ACC112 (cell line): ENCODE results near the gene STX2.
"Not testable (repeated sequence)": the region's sequence is repeated elsewhere in the genome, so short reads cannot be mapped to it uniquely, and the experiment has no call there.

Experiments used
- H2AFZ ChIP-seq: fragments of 200-600 bp; sonication (generic); one replicate; pipeline ENCODE4 v1.6.0; 2017; ENCODE audit warnings: antibody characterized with exemption, low read length; ENCODE audit not compliant: unreplicated experiment
- H3K27ac ChIP-seq: fragments of 200-600 bp; sonication (generic); 2 replicates; pipeline ENCODE4 v1.5.1; 2014; ENCODE audit warnings: low read depth, mild to moderate bottlenecking, antibody characterized with exemption, low read length, moderate library complexity
- H3K27me3 ChIP-seq: fragments of 200-600 bp; sonication (generic); 2 replicates; pipeline ENCODE4 v1.6.1; 2014; ENCODE audit warnings: mild to moderate bottlenecking, antibody characterized with exemption, low read length, moderate library complexity, mixed read lengths; ENCODE audit not compliant: insufficient read depth
- H3K36me3 ChIP-seq: fragments of 200-600 bp; sonication (generic); 2 replicates; pipeline ENCODE4 v1.6.1; 2016; ENCODE audit warnings: mild to moderate bottlenecking, antibody characterized with exemption, low read length, moderate library complexity, mixed read lengths; ENCODE audit not compliant: insufficient read depth
- H3K4me1 ChIP-seq: fragments of 200-600 bp; sonication (generic); one replicate; pipeline ENCODE4 v1.6.1; 2016; ENCODE audit warnings: low read length, mixed read lengths; ENCODE audit not compliant: insufficient read depth, unreplicated experiment, control insufficient read depth
- H3K4me3 ChIP-seq: fragments of 200-600 bp; sonication (generic); 2 replicates; pipeline ENCODE4 v1.5.1; 2014; ENCODE audit warnings: mild to moderate bottlenecking, low read depth, low read length
- H3K79me2 ChIP-seq: fragments of 200-600 bp; sonication (generic); one replicate; pipeline ENCODE4 v1.6.0; 2016; ENCODE audit warnings: low read length; ENCODE audit not compliant: control insufficient read depth, unreplicated experiment, insufficient read depth

The STX2 gene

GRCh38 chr12:130782245-130782644 is 56.8 kb downstream of the STX2 start:
- H3K79me2 ChIP-seq, H3K36me3 ChIP-seq, H2AFZ ChIP-seq, H3K27me3 ChIP-seq, H3K4me3 ChIP-seq, H3K27ac ChIP-seq, H3K4me1 ChIP-seq: not testable (repeated sequence)

GRCh38 chr12:130780880-130781575 is 58.0 kb downstream of the STX2 start:
- H3K36me3 ChIP-seq: peaks cover 5% of the 10 kb centered on the region; the same call in 1 of the 2 replicates
- no peak overlapping the region for H3K27ac ChIP-seq
- no peak overlapping the region for H2AFZ ChIP-seq
- H3K27me3 ChIP-seq: no peaks in the 10 kb centered on the region
- peaks cover 4% of the 10 kb centered on the region for H3K4me1 ChIP-seq
- H3K79me2 ChIP-seq: no peaks in the 10 kb centered on the region
- H3K4me3 ChIP-seq: no peak overlapping the region

GRCh38 chr12:130780325-130780724 is 58.7 kb downstream of the STX2 start:
- H3K4me3 ChIP-seq: no peak overlapping the region

GRCh38 chr12:130778776-130779175 is 60.3 kb downstream of the STX2 start:
- no peaks in the 10 kb centered on the region for H3K36me3 ChIP-seq
- no peak overlapping the region for H2AFZ ChIP-seq
- H3K4me1 ChIP-seq: peaks cover 10% of the 10 kb centered on the region
- H3K27ac ChIP-seq: no peak overlapping the region
- no peaks in the 10 kb centered on the region for H3K79me2 ChIP-seq
- H3K27me3 ChIP-seq: no peaks in the 10 kb centered on the region
- no peak overlapping the region for H3K4me3 ChIP-seq

More at GRCh38 chr12:130780325-130780724, 58.7 kb downstream of the STX2 start:
- H3K27me3 ChIP-seq: no peaks in the 10 kb centered on the region
- H2AFZ ChIP-seq: no peak overlapping the region
- H3K79me2 ChIP-seq: no peaks in the 10 kb centered on the region
- no peak overlapping the region for H3K27ac ChIP-seq
- H3K4me1 ChIP-seq: peaks cover 10% of the 10 kb centered on the region
- H3K36me3 ChIP-seq: peaks cover 5% of the 10 kb centered on the region; the same call in 1 of the 2 replicates

GRCh38 chr12:130776857-130777339 is 62.2 kb downstream of the STX2 start:
- no peak overlapping the region for H2AFZ ChIP-seq
- no peaks in the 10 kb centered on the region for H3K27me3 ChIP-seq
- no peaks in the 10 kb centered on the region for H3K79me2 ChIP-seq
- peak overlapping the region; percentile 61 for H3K4me3 ChIP-seq
- H3K27ac ChIP-seq: no peak overlapping the region
- no peaks in the 10 kb centered on the region for H3K36me3 ChIP-seq
- H3K4me1 ChIP-seq: peaks cover 10% of the 10 kb centered on the region

- Histone ChIP-seq H2AFZ (peak overlapping the region; percentile 47), H3K27me3 (0 out of 2 replicates have a peak, but pooled peaks cover 3% of the 10 kb centered on the region), H3K4me1 (peaks cover 10% of the 10 kb centered on the region), H3K4me3 (peak overlapping the region; percentile 61), H3K79me2 (no peaks in the 10 kb centered on the region), H3K36me3 (no peaks in the 10 kb centered on the region), H3K27ac (no peak overlapping the region)
These were observed 62.8 kb downstream of the STX2 start for GRCh38 chr12:130775953-130776856.

GRCh38 chr12:130770413-130771028 is 68.5 kb downstream of the STX2 start:
- Histone ChIP-seq H3K4me3 (no peak overlapping the region), H3K27me3 (peaks cover 22% of the 10 kb centered on the region), H3K36me3 (no peaks in the 10 kb centered on the region), H3K4me1 (peaks cover under 1% of the 10 kb centered on the region), H2AFZ (no peak overlapping the region), H3K79me2 (no peaks in the 10 kb centered on the region), H3K27ac (no peak overlapping the region)

- no peak overlapping the region for H2AFZ ChIP-seq
These were observed 70.9 kb downstream of the STX2 start for GRCh38 chr12:130768120-130768519.

GRCh38 chr12:130766470-130766869 is 72.6 kb downstream of the STX2 start:
- no peak overlapping the region for H3K27ac ChIP-seq
- no peaks in the 10 kb centered on the region for H3K36me3 ChIP-seq
- no peaks in the 10 kb centered on the region for H3K4me1 ChIP-seq
- no peak overlapping the region for H2AFZ ChIP-seq
- H3K79me2 ChIP-seq: no peaks in the 10 kb centered on the region
- H3K27me3 ChIP-seq: peaks cover 36% of the 10 kb centered on the region
- H3K4me3 ChIP-seq: no peak overlapping the region

More at GRCh38 chr12:130768120-130768519, 70.9 kb downstream of the STX2 start:
- no peak overlapping the region for H3K4me3 ChIP-seq
- no peaks in the 10 kb centered on the region for H3K4me1 ChIP-seq
- H3K27ac ChIP-seq: no peak overlapping the region
- H3K79me2 ChIP-seq: no peaks in the 10 kb centered on the region
- peaks cover 22% of the 10 kb centered on the region for H3K27me3 ChIP-seq
- H3K36me3 ChIP-seq: no peaks in the 10 kb centered on the region

- Histone ChIP-seq H3K27me3 (peaks cover 26% of the 10 kb centered on the region), H3K4me1 (no peaks in the 10 kb centered on the region), H3K27ac (no peak overlapping the region), H2AFZ (no peak overlapping the region), H3K36me3 (no peaks in the 10 kb centered on the region), H3K79me2 (no peaks in the 10 kb centered on the region), H3K4me3 (no peak overlapping the region)
These were observed 73.8 kb downstream of the STX2 start for GRCh38 chr12:130765186-130765659.
